Testis (tissue), 2 donors: Measurements from ENCODE around the gene SEMA4D.

ENCODE experiments used
- CTCF ChIP-seq, 3 experiments: fragments of 450-650 bp in 2 of 3; fragments of 200-600 bp in 1 of 3; sonication (generic) in 1 of 3; IDR thresholded peaks; one replicate each; pipeline ENCODE4 v1.5.1; 2016 to 2019; ENCODE audit warnings: antibody characterized with exemption in 3 of 3, mild to moderate bottlenecking in 2 of 3, moderate library complexity in 1 of 3
- POLR2A ChIP-seq: fragments of 450-650 bp; IDR thresholded peaks from one replicate; pipeline ENCODE4 v1.6.1; 2017; ENCODE audit warnings: antibody characterized with exemption, mild to moderate bottlenecking, moderate library complexity

GRCh38 chr9:89366711-89367110 lies 131.2 kb downstream of the SEMA4D start:
- no peak for TF ChIP-seq CTCF (IDR thresholded peaks at IDR 0.05)
- no peak for TF ChIP-seq POLR2A
